ENCODE measurements around the gene FGF21. TPM values are rescaled to one million over a fixed set of nuclear protein-coding genes. Genes with fewer than 3 reads are reported as not detected.
A peak's percentile ranks its signal among the peaks of the same experiment; 100 is the strongest.
"Not testable (repeated sequence)": the region's sequence is repeated elsewhere in the genome, so short reads cannot be mapped to it uniquely, and the experiment has no call there.

Gene FGF21
- total and polyA plus RNA-seq, 5 donors from 2014 or later: not detected

- H3K4me3 Mint-ChIP-seq: peak overlapping the region in 3 of 4 donors; percentile 13 to 61 (median 57)
These were observed 39.6 kb upstream of the FGF21 start for GRCh38 chr19:48715681-48716171.

GRCh38 chr19:48716562-48717291 lies 38.6 kb upstream of the FGF21 start:
- Mint-ChIP-seq H3K36me3 (no peaks in the 10 kb centered on the region), H3K27ac (peak overlapping the region in 1 of 3 donors; percentile 87), H3K9me3 (peaks cover 0 to 3% (median 0%) of the 10 kb centered on the region in 7 donors), H3K4me3 (peak overlapping the region in 3 of 4 donors; percentile 22 to 74 (median 26)), H3K4me1 (peaks cover 0 to 43% (median 17%) of the 10 kb centered on the region in 4 donors), H3K27me3 (no peaks in the 10 kb centered on the region)
- no peak overlapping the region for H3K27ac ChIP-seq (ENCODE audit: insufficient read depth, low read length, poor library complexity, severe bottlenecking)
- DNase-seq (no peak), ATAC-seq (ENCODE audit: low read depth in 2 of 2) (no peak)
- no peaks in the 10 kb centered on the region for H3K36me3 ChIP-seq (ENCODE audit: control insufficient read depth, insufficient read depth, low read length)
- no peaks in the 10 kb centered on the region for H3K9me3 ChIP-seq (ENCODE audit: control insufficient read depth in 2 of 2, low read length in 2 of 2)
- no peaks in the 10 kb centered on the region for H3K27me3 ChIP-seq (ENCODE audit: control insufficient read depth, insufficient read depth, low read length)
- peaks cover 28% of the 10 kb centered on the region for H3K4me1 ChIP-seq (ENCODE audit: control insufficient read depth, insufficient read depth, low read length, poor library complexity, severe bottlenecking)
- H3K4me3 ChIP-seq (ENCODE audit: low read depth, low read length): no peak overlapping the region

More at GRCh38 chr19:48715681-48716171, 39.6 kb upstream of the FGF21 start:
- H3K27me3 ChIP-seq (ENCODE audit: control insufficient read depth, insufficient read depth, low read length): no peaks in the 10 kb centered on the region
- Mint-ChIP-seq H3K36me3 (peaks cover 2% of the 10 kb centered on the region), H3K4me1 (peaks cover 0 to 37% (median 13%) of the 10 kb centered on the region in 4 donors), H3K27ac (peak overlapping the region in 2 of 3 donors; percentile 32 to 59), H3K27me3 (no peaks in the 10 kb centered on the region), H3K9me3 (peaks cover 0 to 3% (median 0%) of the 10 kb centered on the region in 7 donors)
- H3K4me1 ChIP-seq (ENCODE audit: control insufficient read depth, insufficient read depth, low read length, poor library complexity, severe bottlenecking): peaks cover 19% of the 10 kb centered on the region
- H3K36me3 ChIP-seq (ENCODE audit: control insufficient read depth, insufficient read depth, low read length): no peaks in the 10 kb centered on the region
- H3K27ac ChIP-seq (ENCODE audit: insufficient read depth, low read length, poor library complexity, severe bottlenecking): no peak overlapping the region
- ATAC-seq (ENCODE audit: low read depth in 2 of 2) (no peak), DNase-seq (no peak)
- no peaks in the 10 kb centered on the region for H3K9me3 ChIP-seq (ENCODE audit: control insufficient read depth in 2 of 2, low read length in 2 of 2)
- no peak overlapping the region for H3K4me3 ChIP-seq (ENCODE audit: low read depth, low read length)

GRCh38 chr19:48718106-48718505 lies 37.2 kb upstream of the FGF21 start:
- ATAC-seq (ENCODE audit: low read depth in 2 of 2); H3K27me3 ChIP-seq (ENCODE audit: control insufficient read depth, insufficient read depth, low read length); H3K9me3 ChIP-seq (ENCODE audit: control insufficient read depth in 2 of 2, low read length in 2 of 2); H3K27ac ChIP-seq (ENCODE audit: insufficient read depth, low read length, poor library complexity, severe bottlenecking); H3K27ac Mint-ChIP-seq; H3K9me3 Mint-ChIP-seq; H3K36me3 ChIP-seq (ENCODE audit: control insufficient read depth, insufficient read depth, low read length); H3K4me3 Mint-ChIP-seq; H3K36me3 Mint-ChIP-seq; H3K4me3 ChIP-seq (ENCODE audit: low read depth, low read length); H3K27me3 Mint-ChIP-seq; DNase-seq: not testable (repeated sequence)
- peaks cover 0 to 41% (median 16%) of the 10 kb centered on the region in 4 donors for H3K4me1 Mint-ChIP-seq
- peaks cover 26% of the 10 kb centered on the region for H3K4me1 ChIP-seq (ENCODE audit: control insufficient read depth, insufficient read depth, low read length, poor library complexity, severe bottlenecking)

GRCh38 chr19:48718711-48719231 lies 36.6 kb upstream of the FGF21 start:
- peaks cover 0 to 36% (median 15%) of the 10 kb centered on the region in 4 donors for H3K4me1 Mint-ChIP-seq
- Histone ChIP-seq H3K9me3 (ENCODE audit: control insufficient read depth in 2 of 2, low read length in 2 of 2) (no peaks in the 10 kb centered on the region), H3K36me3 (ENCODE audit: control insufficient read depth, insufficient read depth, low read length) (no peaks in the 10 kb centered on the region), H3K4me1 (ENCODE audit: control insufficient read depth, insufficient read depth, low read length, poor library complexity, severe bottlenecking) (peaks cover 19% of the 10 kb centered on the region), H3K4me3 (ENCODE audit: low read depth, low read length) (no peak overlapping the region), H3K27me3 (ENCODE audit: control insufficient read depth, insufficient read depth, low read length) (no peaks in the 10 kb centered on the region), H3K27ac (ENCODE audit: insufficient read depth, low read length, poor library complexity, severe bottlenecking) (no peak overlapping the region)
- ATAC-seq (ENCODE audit: low read depth in 2 of 2): no peak
- peaks cover 0 to 2% (median 0%) of the 10 kb centered on the region in 7 donors for H3K9me3 Mint-ChIP-seq
- no peaks in the 10 kb centered on the region for H3K27me3 Mint-ChIP-seq
- no peak overlapping the region for H3K27ac Mint-ChIP-seq
- DNase-seq: no peak
- peak overlapping the region in 1 of 4 donors; percentile 47 for H3K4me3 Mint-ChIP-seq
- H3K36me3 Mint-ChIP-seq: no peaks in the 10 kb centered on the region

- peaks cover 0 to 30% (median 12%) of the 10 kb centered on the region in 4 donors for H3K4me1 Mint-ChIP-seq
- H3K4me3 Mint-ChIP-seq: peak within 1 kb of the TSS; percentile 90 to 98 (median 96)
- peak within 1 kb of the TSS; percentile 67 for H3K4me3 ChIP-seq (ENCODE audit: low read depth, low read length)
- H3K4me1 ChIP-seq (ENCODE audit: control insufficient read depth, insufficient read depth, low read length, poor library complexity, severe bottlenecking): peaks cover 15% of the 10 kb centered on the region
- no peak for DNase-seq
- peak within 1 kb of the TSS; percentile 98 to 100 (median 99) for H3K27ac Mint-ChIP-seq
- H3K36me3 ChIP-seq (ENCODE audit: control insufficient read depth, insufficient read depth, low read length): no peaks in the 10 kb centered on the region
- H3K9me3 Mint-ChIP-seq: peaks cover 0 to 1% (median 0%) of the 10 kb centered on the region in 7 donors
- ATAC-seq (ENCODE audit: low read depth in 2 of 2): no peak
- no peaks in the 10 kb centered on the region for H3K27me3 ChIP-seq (ENCODE audit: control insufficient read depth, insufficient read depth, low read length)
- H3K36me3 Mint-ChIP-seq: no peaks in the 10 kb centered on the region
- peak within 1 kb of the TSS; percentile 92 for H3K27ac ChIP-seq (ENCODE audit: insufficient read depth, low read length, poor library complexity, severe bottlenecking)
- no peaks in the 10 kb centered on the region for H3K9me3 ChIP-seq (ENCODE audit: control insufficient read depth in 2 of 2, low read length in 2 of 2)
- H3K27me3 Mint-ChIP-seq: no peaks in the 10 kb centered on the region
These were observed 35.8 kb upstream of the FGF21 start, which contains the start of gene MAMSTR for GRCh38 chr19:48719263-48720171. MAMSTR (minus strand) TSS chr19:48719725; CDS start chr19:48719031, 694 bp downstream.

GRCh38 chr19:48720251-48720612 lies 35.1 kb upstream of the FGF21 start:
- H3K9me3 ChIP-seq (ENCODE audit: control insufficient read depth in 2 of 2, low read length in 2 of 2): no peaks in the 10 kb centered on the region
- peak overlapping the region; percentile 92 for H3K27ac ChIP-seq (ENCODE audit: insufficient read depth, low read length, poor library complexity, severe bottlenecking)
- ATAC-seq (ENCODE audit: low read depth in 2 of 2) (peak in 1 of 2 donors; percentile 1), DNase-seq (no peak)
- peak overlapping the region; percentile 98 to 100 (median 99) for H3K27ac Mint-ChIP-seq
- H3K9me3 Mint-ChIP-seq: peaks cover 0 to 6% (median 3%) of the 10 kb centered on the region in 7 donors
- H3K4me3 ChIP-seq (ENCODE audit: low read depth, low read length): no peak overlapping the region
- H3K4me1 Mint-ChIP-seq: peaks cover 4 to 32% (median 16%) of the 10 kb centered on the region in 4 donors
- no peaks in the 10 kb centered on the region for H3K27me3 Mint-ChIP-seq
- H3K4me1 ChIP-seq (ENCODE audit: control insufficient read depth, insufficient read depth, low read length, poor library complexity, severe bottlenecking): peaks cover 15% of the 10 kb centered on the region
- H3K36me3 Mint-ChIP-seq: peaks cover 3% of the 10 kb centered on the region
- H3K36me3 ChIP-seq (ENCODE audit: control insufficient read depth, insufficient read depth, low read length): no peaks in the 10 kb centered on the region
- no peaks in the 10 kb centered on the region for H3K27me3 ChIP-seq (ENCODE audit: control insufficient read depth, insufficient read depth, low read length)
- peak overlapping the region; percentile 90 to 98 (median 96) for H3K4me3 Mint-ChIP-seq

- Histone ChIP-seq H3K27ac (ENCODE audit: insufficient read depth, low read length, poor library complexity, severe bottlenecking) (peak overlapping the region; percentile 92), H3K36me3 (ENCODE audit: control insufficient read depth, insufficient read depth, low read length) (no peaks in the 10 kb centered on the region), H3K4me1 (ENCODE audit: control insufficient read depth, insufficient read depth, low read length, poor library complexity, severe bottlenecking) (peaks cover 19% of the 10 kb centered on the region), H3K9me3 (ENCODE audit: control insufficient read depth in 2 of 2, low read length in 2 of 2) (no peaks in the 10 kb centered on the region), H3K4me3 (ENCODE audit: low read depth, low read length) (peak overlapping the region; percentile 67), H3K27me3 (ENCODE audit: control insufficient read depth, insufficient read depth, low read length) (no peaks in the 10 kb centered on the region)
- Mint-ChIP-seq H3K36me3 (peaks cover 7% of the 10 kb centered on the region), H3K27ac (peak overlapping the region; percentile 98 to 100 (median 99)), H3K27me3 (no peaks in the 10 kb centered on the region), H3K4me1 (peaks cover 8 to 35% (median 20%) of the 10 kb centered on the region in 4 donors), H3K4me3 (peak overlapping the region; percentile 90 to 98 (median 96)), H3K9me3 (peaks cover 0 to 7% (median 4%) of the 10 kb centered on the region in 7 donors)
- DNase-seq (peak; percentile 83 to 97 (median 90)), ATAC-seq (ENCODE audit: low read depth in 2 of 2) (peak; percentile 86 to 87)
These were observed 34.6 kb upstream of the FGF21 start for GRCh38 chr19:48720613-48721296.

All from CD4-positive, CD25-positive, alpha-beta regulatory T cell (primary cell).